Neural progenitor cell (in vitro differentiated cells): ENCODE data around the gene ATP7B. TPM values are rescaled to one million over a fixed set of nuclear protein-coding genes. Genes with fewer than 3 reads are reported as not detected.

ENCODE experiments used
- DNase-seq: peaks from one replicate; pipeline ENCODE4 v3.0.0-alpha.2; 2016; ENCODE audit warnings: low spot score
- H2AFZ ChIP-seq: fragments of 200-600 bp; sonication (generic); replicated peaks from 2 replicates; pipeline ENCODE4 v1.6.1; 2016; ENCODE audit warnings: antibody characterized with exemption
- H3F3A ChIP-seq: fragments of 200-600 bp; sonication (generic); 2 replicates; pipeline ENCODE4 v1.6.1; 2016; ENCODE audit warnings: antibody characterized with exemption, low read depth
- H3K27ac ChIP-seq: fragments of 200-600 bp; sonication (generic); 2 replicates; pipeline ENCODE4 v1.5.1; 2016; ENCODE audit warnings: mild to moderate bottlenecking
- H3K27me3 ChIP-seq: fragments of 200-600 bp; sonication (generic); 2 replicates; pipeline ENCODE4 v1.6.1; 2016; ENCODE audit warnings: mild to moderate bottlenecking, moderate library complexity
- H3K36me3 ChIP-seq: fragments of 200-600 bp; sonication (generic); 2 replicates; pipeline ENCODE4 v1.5.1; 2016
- H3K4me1 ChIP-seq: fragments of 200-600 bp; sonication (generic); 2 replicates; pipeline ENCODE4 v1.6.1; 2016; ENCODE audit warnings: mixed run types
- H3K4me2 ChIP-seq: fragments of 200-600 bp; sonication (generic); 2 replicates; pipeline ENCODE4 v1.6.1; 2016
- H3K4me3 ChIP-seq: fragments of 200-600 bp; sonication (generic); 2 replicates; pipeline ENCODE4 v1.5.1; 2016
- H3K79me2 ChIP-seq: fragments of 200-600 bp; sonication (generic); 2 replicates; pipeline ENCODE4 v1.6.1; 2016; ENCODE audit warnings: low read depth
- H3K9ac ChIP-seq: fragments of 200-600 bp; sonication (generic); 2 replicates; pipeline ENCODE4 v1.6.1; 2016
- H3K9me3 ChIP-seq: fragments of 200-600 bp; sonication (generic); 2 replicates; pipeline ENCODE4 v1.5.1; 2016; ENCODE audit warnings: low read depth
- H4K20me1 ChIP-seq: fragments of 200-600 bp; sonication (generic); 2 replicates; pipeline ENCODE4 v1.6.1; 2016; ENCODE audit warnings: low read depth
- H3K27ac Mint-ChIP-seq: 3 replicates; pipeline ENCODE4 v1.8.0; 2021; ENCODE audit warnings: mixed read lengths
- H3K27me3 Mint-ChIP-seq: 2 replicates; pipeline ENCODE4 v1.8.0; 2022; ENCODE audit warnings: low read depth, mild to moderate bottlenecking, inconsistent platforms, moderate library complexity, mixed read lengths; ENCODE audit not compliant: insufficient read depth
- H3K36me3 Mint-ChIP-seq: 3 replicates; pipeline ENCODE4 v1.8.0; 2021; ENCODE audit warnings: mixed read lengths
- H3K4me1 Mint-ChIP-seq: 3 replicates; pipeline ENCODE4 v1.8.0; 2021; ENCODE audit warnings: mixed read lengths
- H3K4me3 Mint-ChIP-seq: 3 replicates; pipeline ENCODE4 v1.8.0; 2021; ENCODE audit warnings: mild to moderate bottlenecking, moderate library complexity, mixed read lengths
- H3K9me3 Mint-ChIP-seq: 3 replicates; pipeline ENCODE4 v1.8.0; 2020; ENCODE audit warnings: mixed read lengths
- CTCF ChIP-seq: fragments of 200-600 bp; sonication (generic); IDR thresholded peaks from 2 replicates; pipeline ENCODE4 v1.5.1; 2017; ENCODE audit warnings: antibody characterized with exemption, mild to moderate bottlenecking
- EZH2 ChIP-seq: fragments of 200-600 bp; sonication (generic); IDR thresholded peaks from 2 replicates; pipeline ENCODE4 v1.6.1; 2017; ENCODE audit warnings: antibody characterized with exemption, mild to moderate bottlenecking, moderate library complexity
- EZH2phosphoT487 ChIP-seq: fragments of 200-600 bp; sonication (generic); IDR thresholded peaks from 2 replicates; pipeline ENCODE4 v1.6.1; 2017; ENCODE audit warnings: antibody characterized with exemption
- total RNA-seq: library from RNA; depleted of rRNA; stranded (reverse); fragments of >200 nt; gene quantifications from 2 replicates; pipeline ENCODE4 v1.2.3, GENCODE V29; 2015; ENCODE audit warnings: low replicate concordance

Gene ATP7B
- total RNA-seq, 1 donor from 2014 or later, result 8.2 TPM

- Mint-ChIP-seq H3K4me1 (peaks cover 7% of the 10 kb centered on the region), H3K9me3 (no peaks in the 10 kb centered on the region), H3K27ac (no peak overlapping the region), H3K36me3 (no peaks in the 10 kb centered on the region), H3K4me3 (no peak overlapping the region), H3K27me3 (no peaks in the 10 kb centered on the region)
- TF ChIP-seq EZH2phosphoT487, result no peak
- TF ChIP-seq EZH2, result no peak
- TF ChIP-seq CTCF, result no peak
- H3F3A ChIP-seq, result no peaks in the 10 kb centered on the region
- H3K9ac ChIP-seq, result no peak overlapping the region
- no peak overlapping the region for H3K4me2 ChIP-seq
- no peaks in the 10 kb centered on the region for H3K9me3 ChIP-seq
- no peaks in the 10 kb centered on the region for H3K27me3 ChIP-seq
- peaks cover 10% of the 10 kb centered on the region for H3K4me1 ChIP-seq
- no peak for DNase-seq
- no peaks in the 10 kb centered on the region for H3K79me2 ChIP-seq
- H4K20me1 ChIP-seq, result no peaks in the 10 kb centered on the region
- no peak overlapping the region for H3K4me3 ChIP-seq
- no peak overlapping the region for H2AFZ ChIP-seq
- H3K36me3 ChIP-seq, result no peaks in the 10 kb centered on the region
- H3K27ac ChIP-seq, result no peak overlapping the region
Observed at GRCh38 chr13:51900471-51900870, 110.8 kb downstream of the ATP7B start.

GRCh38 chr13:51895906-51896888 lies 115.1 kb downstream of the ATP7B start:
- Mint-ChIP-seq H3K4me3 (no peak overlapping the region), H3K27me3 (no peaks in the 10 kb centered on the region), H3K9me3 (peaks cover 3% of the 10 kb centered on the region), H3K4me1 (peaks cover 16% of the 10 kb centered on the region), H3K36me3 (no peaks in the 10 kb centered on the region), H3K27ac (peak overlapping the region; percentile 27)
- Histone ChIP-seq H3K27ac (no peak overlapping the region), H3K9me3 (no peaks in the 10 kb centered on the region), H3K79me2 (no peaks in the 10 kb centered on the region), H2AFZ (peak overlapping the region; percentile 35), H3K4me2 (peak overlapping the region; percentile 12), H4K20me1 (no peaks in the 10 kb centered on the region), H3K4me1 (peaks cover 12% of the 10 kb centered on the region), H3K27me3 (no peaks in the 10 kb centered on the region), H3K36me3 (no peaks in the 10 kb centered on the region), H3K9ac (no peak overlapping the region), H3K4me3 (no peak overlapping the region), H3F3A (no peaks in the 10 kb centered on the region)
- peak; percentile 74 for DNase-seq
- TF ChIP-seq EZH2phosphoT487 (no peak), CTCF (peak; percentile 90), EZH2 (no peak)

GRCh38 chr13:51894239-51894638 lies 117.0 kb downstream of the ATP7B start:
- H3K27ac Mint-ChIP-seq, result no peak overlapping the region
- H3K4me3 Mint-ChIP-seq, result no peak overlapping the region
- no peak for TF ChIP-seq EZH2
- no peaks in the 10 kb centered on the region for H3K36me3 Mint-ChIP-seq
- H3K4me3 ChIP-seq, result no peak overlapping the region
- H3K27me3 ChIP-seq, result no peaks in the 10 kb centered on the region
- peaks cover 3% of the 10 kb centered on the region for H3K9me3 Mint-ChIP-seq
- H3K4me1 Mint-ChIP-seq, result peaks cover 16% of the 10 kb centered on the region
- peaks cover 2% of the 10 kb centered on the region for H3K27me3 Mint-ChIP-seq
- H3K36me3 ChIP-seq, result no peaks in the 10 kb centered on the region
- no peaks in the 10 kb centered on the region for H3F3A ChIP-seq
- H3K27ac ChIP-seq, result no peak overlapping the region
- no peaks in the 10 kb centered on the region for H4K20me1 ChIP-seq
- H3K4me2 ChIP-seq, result no peak overlapping the region
- no peak overlapping the region for H3K9ac ChIP-seq
- H3K79me2 ChIP-seq, result no peaks in the 10 kb centered on the region
- DNase-seq, result no peak
- no peaks in the 10 kb centered on the region for H3K9me3 ChIP-seq
- H2AFZ ChIP-seq, result peak overlapping the region; percentile 11
- peaks cover 12% of the 10 kb centered on the region for H3K4me1 ChIP-seq

DNA sequence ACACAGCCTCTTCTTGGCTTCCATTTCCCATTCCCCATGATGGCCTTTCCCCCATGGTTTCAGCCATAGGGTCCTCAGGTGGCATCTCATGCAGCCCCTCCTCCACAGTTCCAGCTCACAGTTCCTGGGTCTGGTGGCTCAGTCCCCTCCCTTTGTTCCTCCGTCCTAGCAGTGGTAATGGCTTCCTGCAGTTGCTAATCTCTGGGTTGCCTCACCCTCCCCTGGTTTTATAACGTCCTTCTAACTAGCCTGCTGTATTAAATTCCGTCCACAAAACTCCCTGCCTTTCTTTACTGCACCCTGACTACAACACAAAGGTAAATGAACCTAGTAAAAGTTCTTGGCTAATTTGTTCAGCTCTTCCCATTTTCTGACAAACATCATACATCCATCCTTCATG lies 118.6 kb downstream of the ATP7B start:
- H2AFZ ChIP-seq, result no peak overlapping the region
- H3K36me3 Mint-ChIP-seq, result no peaks in the 10 kb centered on the region
- no peaks in the 10 kb centered on the region for H3K36me3 ChIP-seq
- H4K20me1 ChIP-seq, result no peaks in the 10 kb centered on the region
- TF ChIP-seq EZH2 (no peak), EZH2phosphoT487 (no peak), CTCF (no peak)
- DNase-seq, result no peak
- H3K4me3 Mint-ChIP-seq, result no peak overlapping the region
- H3K4me1 ChIP-seq, result peaks cover 12% of the 10 kb centered on the region
- H3K79me2 ChIP-seq, result no peaks in the 10 kb centered on the region
- no peak overlapping the region for H3K4me3 ChIP-seq
- no peak overlapping the region for H3K27ac Mint-ChIP-seq
- no peaks in the 10 kb centered on the region for H3F3A ChIP-seq
- peaks cover 3% of the 10 kb centered on the region for H3K9me3 Mint-ChIP-seq
- H3K27ac ChIP-seq, result no peak overlapping the region
- no peak overlapping the region for H3K9ac ChIP-seq
- peaks cover 16% of the 10 kb centered on the region for H3K4me1 Mint-ChIP-seq
- H3K27me3 ChIP-seq, result no peaks in the 10 kb centered on the region
- peaks cover 4% of the 10 kb centered on the region for H3K27me3 Mint-ChIP-seq
- no peaks in the 10 kb centered on the region for H3K9me3 ChIP-seq
- H3K4me2 ChIP-seq, result no peak overlapping the region
